IPS DF 6.9 (cell line): ENCODE measurements around the gene LHFPL2.

ENCODE experiments used
- DNase-seq: peaks from one replicate; pipeline ENCODE4 v3.0.0-alpha.2; 2013; ENCODE audit warnings: low read depth, low spot score
- H3K27ac ChIP-seq: one replicate; pipeline ENCODE4 v1.5.1; 2013; ENCODE audit warnings: low read length, control low read depth
- H3K27me3 ChIP-seq: 2 replicates; pipeline ENCODE4 v1.6.1; 2013; ENCODE audit warnings: mild to moderate bottlenecking, low read length; ENCODE audit not compliant: control insufficient read depth, insufficient read depth
- H3K36me3 ChIP-seq: 2 replicates; pipeline ENCODE4 v1.6.1; 2013; ENCODE audit warnings: low read length; ENCODE audit not compliant: control insufficient read depth, insufficient read depth
- H3K4me1 ChIP-seq: 2 replicates; pipeline ENCODE4 v1.6.1; 2013; ENCODE audit warnings: low read length; ENCODE audit not compliant: control insufficient read depth, insufficient read depth
- H3K4me3 ChIP-seq: 2 replicates; pipeline ENCODE4 v1.5.1; 2013; ENCODE audit warnings: mild to moderate bottlenecking, low read length
- H3K9me3 ChIP-seq: 2 replicates; pipeline ENCODE4 v1.6.1; 2013; ENCODE audit warnings: low read length, inconsistent platforms; ENCODE audit not compliant: control insufficient read depth, insufficient read depth
- WGBS: extraction: QIAGEN DNeasy Blood & Tissue Kit; methylation state at CpG from one replicate; pipeline ENCODE4 v1.1.7; 2013; ENCODE audit warnings: mixed read lengths, missing lambda C conversion rate; ENCODE audit not compliant: insufficient read length, insufficient coverage; 5-methylcytosine and 5-hydroxymethylcytosine counted together

Gene LHFPL2

DNA sequence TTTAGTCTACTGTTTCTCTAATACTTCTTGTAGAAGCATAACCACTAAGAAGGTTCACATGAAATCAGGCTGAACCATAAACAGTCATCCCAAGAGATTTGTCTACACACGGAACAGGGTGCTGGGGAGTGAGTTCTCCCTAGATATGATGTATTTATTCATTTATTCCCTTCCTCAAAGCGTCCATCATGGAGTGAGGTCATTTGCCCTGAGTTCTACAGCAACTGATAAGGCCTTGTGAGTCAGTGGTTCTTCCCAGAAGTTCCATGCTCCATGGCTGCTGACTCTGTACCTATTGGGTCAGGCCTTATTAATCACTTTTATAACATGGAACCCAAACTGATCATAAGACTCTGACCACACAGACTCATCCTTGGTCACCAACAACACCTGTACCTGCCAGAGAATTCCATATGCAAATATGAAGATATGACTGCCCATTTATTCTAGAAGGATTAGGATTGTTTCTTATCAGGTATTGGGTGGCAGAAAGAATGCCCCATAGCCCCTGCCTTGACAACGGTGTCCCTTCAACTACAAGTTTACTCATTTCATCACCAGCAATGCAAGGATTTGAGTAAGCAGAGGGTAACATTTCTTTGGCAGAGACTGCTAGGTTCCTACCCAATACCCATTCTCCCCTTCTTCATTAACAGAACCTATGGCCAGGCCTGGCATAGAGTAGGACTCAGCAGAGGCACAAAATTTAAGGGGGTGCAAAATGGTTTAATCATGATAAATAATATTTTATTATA, 118.1 kb downstream of the LHFPL2 start:
- no CpG with 5 or more reads among the region's 3 CpGs for WGBS
- Histone ChIP-seq H3K27me3 (no peaks in the 10 kb centered on the region), H3K27ac (no peak overlapping the region), H3K36me3 (no peaks in the 10 kb centered on the region), H3K4me3 (no peak overlapping the region), H3K4me1 (peaks cover 1% of the 10 kb centered on the region; the same call in 1 of the 2 replicates), H3K9me3 (no peaks in the 10 kb centered on the region)
- no peak for DNase-seq

GRCh38 chr5:78527925-78528324, 120.6 kb downstream of the LHFPL2 start:
- no CpG with 5 or more reads among the region's 3 CpGs for WGBS
- no peaks in the 10 kb centered on the region for H3K36me3 ChIP-seq
- 0 out of 2 replicates have a peak, but pooled peaks cover 1% of the 10 kb centered on the region for H3K4me1 ChIP-seq

GRCh38 chr5:78527054-78527859, 121.3 kb downstream of the LHFPL2 start:
- no CpG with 5 or more reads among the region's 9 CpGs for WGBS
- Histone ChIP-seq H3K4me1 (0 out of 2 replicates have a peak, but pooled peaks cover 1% of the 10 kb centered on the region), H3K4me3 (no peak overlapping the region), H3K27me3 (no peaks in the 10 kb centered on the region), H3K9me3 (no peaks in the 10 kb centered on the region), H3K27ac (no peak overlapping the region), H3K36me3 (no peaks in the 10 kb centered on the region)
- no peak for DNase-seq

More at GRCh38 chr5:78527925-78528324, 120.6 kb downstream of the LHFPL2 start:
- Histone ChIP-seq H3K27me3 (no peaks in the 10 kb centered on the region), H3K27ac (no peak overlapping the region), H3K4me3 (no peak overlapping the region), H3K9me3 (no peaks in the 10 kb centered on the region)
- DNase-seq, result no peak

DNA sequence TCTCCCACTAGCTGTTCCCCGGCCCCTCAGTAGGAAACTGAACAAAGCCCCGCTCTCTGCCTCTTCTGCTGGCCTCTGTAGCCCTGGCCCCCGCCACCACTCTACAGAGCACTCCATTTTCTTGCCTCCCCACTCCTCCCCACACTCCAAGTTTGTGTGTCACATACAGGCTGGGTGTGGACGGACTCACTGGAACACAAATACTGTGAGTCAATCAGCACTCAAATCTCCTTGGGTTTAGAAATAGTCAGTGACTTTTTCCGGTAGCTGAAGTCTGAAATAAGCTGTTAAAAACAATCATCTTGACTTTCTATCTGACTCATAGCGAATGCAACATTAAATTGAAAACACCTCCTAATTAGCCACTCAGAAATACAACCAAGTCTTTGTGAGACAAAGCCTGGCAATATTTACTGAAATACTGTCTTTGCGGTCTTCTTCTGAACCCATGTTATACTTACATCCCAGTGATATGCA, 122.5 kb downstream of the LHFPL2 start:
- no peak overlapping the region for H3K4me3 ChIP-seq
- no peaks in the 10 kb centered on the region for H3K36me3 ChIP-seq
- no peak overlapping the region for H3K27ac ChIP-seq
- H3K9me3 ChIP-seq, result no peaks in the 10 kb centered on the region
- 0 out of 2 replicates have a peak, but pooled peaks cover 1% of the 10 kb centered on the region for H3K4me1 ChIP-seq
- DNase-seq, result no peak
- no CpG with 5 or more reads among the region's 7 CpGs for WGBS
- no peaks in the 10 kb centered on the region for H3K27me3 ChIP-seq

DNA sequence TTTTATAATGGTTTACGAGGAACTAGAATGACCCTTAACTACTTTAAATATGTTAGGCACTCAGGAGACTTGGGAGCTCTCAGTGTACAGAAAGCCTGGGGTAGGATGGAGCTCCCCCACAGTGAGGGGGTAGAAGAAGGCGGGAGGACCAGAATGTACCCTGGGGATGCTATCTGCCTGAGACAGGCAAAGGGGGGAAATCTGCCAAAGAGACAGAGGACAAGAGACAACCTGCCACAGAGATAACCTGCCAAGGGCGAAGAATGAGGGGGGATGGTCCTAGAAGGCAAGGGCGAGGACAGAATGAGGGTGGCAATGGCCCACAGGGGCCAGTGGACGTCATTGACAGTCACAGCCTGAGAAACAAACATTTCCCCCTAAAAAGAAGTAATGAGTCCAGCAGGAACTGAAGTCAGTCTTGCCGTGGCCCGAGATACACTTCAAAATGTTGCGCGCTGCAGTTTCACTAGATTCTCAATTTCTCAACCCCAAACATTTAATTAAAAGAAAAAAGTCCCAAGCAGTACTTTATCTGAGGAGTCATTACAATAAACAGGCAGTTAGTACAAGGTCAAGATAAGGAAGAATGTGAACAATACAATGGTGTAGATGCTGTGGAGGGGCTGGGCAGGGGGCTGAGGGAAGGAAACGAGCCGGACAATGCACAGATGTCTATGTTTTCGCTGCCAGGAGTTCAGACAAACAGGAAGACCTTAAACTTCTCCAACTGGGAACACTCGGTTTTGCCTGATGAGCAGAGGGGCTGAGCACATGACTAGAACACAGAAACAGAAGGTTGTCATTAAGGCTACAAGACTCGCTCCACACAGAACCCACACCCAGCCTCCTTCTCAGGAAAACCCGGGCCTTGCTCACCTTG, 125.0 kb downstream of the LHFPL2 start:
- no peak overlapping the region for H3K27ac ChIP-seq
- WGBS, result no CpG with 5 or more reads among the region's 15 CpGs
- H3K36me3 ChIP-seq, result no peaks in the 10 kb centered on the region; the same call in 1 of the 2 replicates
- no peak for DNase-seq
- H3K9me3 ChIP-seq, result no peaks in the 10 kb centered on the region
- peaks cover 4% of the 10 kb centered on the region for H3K4me1 ChIP-seq
- no peaks in the 10 kb centered on the region for H3K27me3 ChIP-seq
- no peak overlapping the region for H3K4me3 ChIP-seq

DNA sequence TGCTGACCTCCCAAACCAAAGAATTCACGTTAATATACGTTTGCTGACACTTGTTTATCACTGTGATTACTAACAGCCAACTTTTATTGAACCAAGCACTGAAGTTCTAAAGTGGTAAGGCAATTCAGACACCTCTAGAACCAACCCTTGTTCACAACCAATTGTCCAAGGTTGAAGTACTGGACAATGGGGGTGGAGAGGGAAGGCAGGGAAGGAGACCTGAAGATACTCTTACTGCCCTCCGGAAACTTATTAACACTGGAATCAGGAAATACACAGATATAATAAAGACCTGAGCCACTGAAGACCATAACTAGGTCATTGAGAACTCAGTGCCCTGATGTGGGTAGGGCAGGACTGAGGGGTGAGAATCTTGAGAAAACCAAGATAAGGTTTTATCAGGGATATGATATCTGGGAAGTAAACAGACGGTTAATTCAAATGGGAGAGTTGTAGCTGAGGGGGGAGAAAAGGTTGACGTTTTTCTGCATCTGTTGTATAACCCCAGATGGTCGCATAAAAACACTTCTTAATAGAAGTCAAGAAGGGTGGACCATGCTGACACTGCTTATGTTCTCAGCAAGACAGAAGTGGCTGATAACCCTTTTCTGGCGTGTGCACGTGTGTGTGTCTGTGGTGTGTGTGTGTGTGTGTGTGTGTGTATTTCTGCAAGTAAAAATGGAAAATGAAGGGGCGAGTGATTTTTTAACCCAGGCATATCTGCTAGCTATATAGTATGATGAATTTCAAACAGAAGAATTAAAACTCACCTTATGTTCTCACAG, 125.9 kb downstream of the LHFPL2 start:
- WGBS, result no CpG with 5 or more reads among the region's 9 CpGs
- no peak for DNase-seq
- H3K9me3 ChIP-seq, result no peaks in the 10 kb centered on the region
- H3K4me1 ChIP-seq, result peaks cover 3% of the 10 kb centered on the region
- H3K27me3 ChIP-seq, result no peaks in the 10 kb centered on the region
- H3K4me3 ChIP-seq, result no peak overlapping the region
- H3K27ac ChIP-seq, result no peak overlapping the region
- H3K36me3 ChIP-seq, result no peaks in the 10 kb centered on the region; the same call in 1 of the 2 replicates

DNA sequence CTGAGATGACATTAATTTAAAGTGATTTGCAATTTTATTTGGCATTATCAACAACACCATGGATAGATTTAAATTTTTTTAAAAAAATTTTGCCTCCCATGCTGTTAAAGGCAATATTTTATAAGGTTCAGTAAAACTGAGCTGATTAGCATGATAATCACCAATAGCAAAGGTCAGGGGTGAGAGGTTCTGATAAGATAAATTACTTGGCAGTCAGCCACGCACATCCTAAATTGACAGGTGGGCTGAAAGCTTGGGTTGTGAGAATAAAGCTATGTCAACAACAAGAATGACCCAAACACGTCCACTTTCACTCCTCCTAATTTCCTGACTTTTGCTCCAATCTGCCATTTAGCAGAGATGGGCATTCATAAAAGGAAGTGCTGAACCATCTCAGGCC, 127.1 kb downstream of the LHFPL2 start:
- Histone ChIP-seq H3K27me3 (no peaks in the 10 kb centered on the region), H3K4me1 (peaks cover 3% of the 10 kb centered on the region), H3K36me3 (no peaks in the 10 kb centered on the region; the same call in 1 of the 2 replicates), H3K9me3 (no peaks in the 10 kb centered on the region), H3K27ac (no peak overlapping the region), H3K4me3 (no peak overlapping the region)
- DNase-seq, result no peak
- WGBS, result no CpG with 5 or more reads among the region's 2 CpGs

DNA sequence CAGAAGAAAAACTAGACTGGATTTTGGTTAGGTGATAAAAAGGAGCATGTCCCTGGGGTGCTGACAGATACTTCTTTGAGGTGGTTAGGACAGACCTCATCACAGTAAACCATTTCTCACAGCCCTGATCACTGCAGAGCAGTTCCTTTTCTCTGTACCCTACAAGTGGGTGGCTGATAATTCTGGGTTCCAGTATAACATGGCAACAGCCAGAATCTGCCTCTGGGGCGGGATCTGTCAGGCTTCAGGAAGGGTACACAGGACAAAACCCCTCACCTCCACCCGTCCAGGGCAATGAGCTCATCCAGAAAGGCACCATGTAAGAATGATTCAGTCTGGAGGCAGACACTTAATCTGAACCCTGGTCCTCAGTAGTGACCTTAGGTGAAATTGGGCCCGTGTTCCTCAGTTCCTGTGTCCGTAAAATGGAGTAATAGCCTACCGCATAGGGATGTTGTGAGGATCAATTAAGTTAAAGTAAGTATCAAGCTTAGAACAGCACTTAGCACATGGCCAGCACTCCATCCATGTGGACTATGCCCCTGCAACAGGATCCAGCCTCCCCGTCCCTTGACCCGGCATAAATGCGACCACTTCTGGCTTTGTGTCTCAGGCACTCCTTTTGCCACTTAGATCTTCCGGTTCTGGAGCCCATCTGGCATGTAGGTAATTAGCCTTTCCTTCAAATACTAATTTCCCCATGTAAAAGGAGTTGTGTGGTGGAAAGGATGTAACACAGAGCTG, 129.2 kb downstream of the LHFPL2 start:
- no peak for DNase-seq
- H3K27ac ChIP-seq, result no peak overlapping the region
- H3K27me3 ChIP-seq, result no peaks in the 10 kb centered on the region
- H3K36me3 ChIP-seq, result no peaks in the 10 kb centered on the region; the same call in 1 of the 2 replicates
- no CpG with 5 or more reads among the region's 9 CpGs for WGBS
- H3K9me3 ChIP-seq, result no peaks in the 10 kb centered on the region
- H3K4me3 ChIP-seq, result no peak overlapping the region
- H3K4me1 ChIP-seq, result peaks cover 3% of the 10 kb centered on the region
